GM12878 (cell line): ENCODE data around the gene SLITRK3. TPM values are rescaled to one million over a fixed set of nuclear protein-coding genes. Genes with fewer than 3 reads are reported as not detected.

Experiments
- ATAC-seq: fragments of 200-7000 bp; cut with Tn5 transposase; 3 replicates; pipeline ENCODE4 v1.9.1; 2020; ENCODE audit warnings: mild to moderate bottlenecking, moderate library complexity
- BruUV-seq: library from RNA; stranded (reverse); fragments of 400-500 nt; replicated peaks from 2 replicates; lab custom pipeline; 2021; lab: Mats Ljungman, UMichigan
- CTCF ChIA-PET: fragments of 300-600 bp; sonication (Branson Sonifier 250); formaldehyde crosslinking; extraction: SDS; loops from one replicate; lab custom pipeline; 2021; ENCODE audit warnings: inconsistent platforms; lab: Yijun Ruan, JAX
- POLR2A ChIA-PET: fragments of 350-600 bp; formaldehyde crosslinking; extraction: SDS; loops from one replicate; lab custom pipeline; 2021; ENCODE audit warnings: inconsistent platforms; lab: Charles Lee
- RAD21 ChIA-PET: fragments of 300-600 bp; sonication (Branson Sonifier 250); formaldehyde crosslinking; loops from one replicate; lab custom pipeline; 2023; ENCODE audit warnings: antibody characterized with exemption; ENCODE audit not compliant: unreplicated experiment; lab: Charles Lee
- SMC1A ChIA-PET: fragments of 300-600 bp; sonication (Branson Sonifier 250); formaldehyde crosslinking; loops from one replicate; lab custom pipeline; 2023; ENCODE audit not compliant: unreplicated experiment, uncharacterized antibody; lab: Charles Lee
- DNase-seq: peaks from one replicate; pipeline ENCODE4 v3.0.0-alpha.2; 2011; ENCODE audit warnings: low read depth, low spot score
- FAIRE-seq: peaks from 3 replicates; lab custom pipeline; 2011; peaks lifted over from hg19 to GRCh38; lab: Jason Lieb, UNC
- H2AFZ ChIP-seq: 2 replicates; pipeline ENCODE4 v1.6.0; 2011; ENCODE audit warnings: low read depth, low read length, control low read depth; ENCODE audit not compliant: control insufficient read depth
- H3K27ac ChIP-seq: 2 replicates; pipeline ENCODE4 v1.5.1; 2011; ENCODE audit warnings: control low read depth; ENCODE audit not compliant: control insufficient read depth, insufficient read depth
- H3K27me3 ChIP-seq, 2 experiments: replicated peaks in 1 of 2; 2 replicates each; pipeline versions ENCODE4 v1.6.0 to v1.6.1; 2011; ENCODE audit warnings: low read length in 1 of 2; ENCODE audit not compliant: control insufficient read depth in 2 of 2, insufficient read depth in 2 of 2
- H3K36me3 ChIP-seq, 2 experiments: 2 replicates each; pipeline ENCODE4 v1.5.1; 2011; ENCODE audit warnings: low read length in 1 of 2; ENCODE audit not compliant: control insufficient read depth in 2 of 2, insufficient read depth in 2 of 2
- H3K4me1 ChIP-seq: 2 replicates; pipeline ENCODE4 v1.6.1; 2011; ENCODE audit warnings: mild to moderate bottlenecking, low read length, moderate library complexity, mixed read lengths; ENCODE audit not compliant: control insufficient read depth, insufficient read depth
- H3K4me2 ChIP-seq: 2 replicates; pipeline ENCODE4 v1.6.0; 2011; ENCODE audit warnings: control low read depth; ENCODE audit not compliant: control insufficient read depth, insufficient read depth
- H3K4me3 ChIP-seq: fragments of 200-600 bp; sonication (generic); 2 replicates; pipeline ENCODE4 v1.5.1; 2016
- H3K79me2 ChIP-seq: 2 replicates; pipeline ENCODE4 v1.6.0; 2011; ENCODE audit warnings: low read length; ENCODE audit not compliant: control insufficient read depth, insufficient read depth
- H3K9ac ChIP-seq: 2 replicates; pipeline ENCODE4 v1.8.0; 2011; ENCODE audit warnings: low read length, control low read depth, mixed read lengths; ENCODE audit not compliant: control insufficient read depth, insufficient read depth
- H3K9me3 ChIP-seq: replicated peaks from 3 replicates; pipeline ENCODE4 v1.5.1; 2011; ENCODE audit warnings: mild to moderate bottlenecking, low read length; ENCODE audit not compliant: control insufficient read depth, insufficient read depth
- H4K20me1 ChIP-seq: 2 replicates; pipeline ENCODE4 v1.6.0; 2011; ENCODE audit not compliant: control insufficient read depth, insufficient read depth
- BMI1 ChIP-seq: fragments of 450-650 bp; IDR thresholded peaks from 2 replicates; pipeline ENCODE4 v1.6.1; 2016; ENCODE audit warnings: mild to moderate bottlenecking, moderate library complexity, borderline replicate concordance
- CBX5 ChIP-seq: sonication (generic); IDR thresholded peaks from 2 replicates; pipeline ENCODE4 v1.6.1; 2016; ENCODE audit warnings: low read depth, moderate library complexity, mild to moderate bottlenecking, inconsistent platforms
- CHD4 ChIP-seq: fragments of 200-600 bp; sonication (generic); IDR thresholded peaks from 2 replicates; pipeline ENCODE4 v1.6.1; 2016; ENCODE audit warnings: mild to moderate bottlenecking
- JUND ChIP-seq: IDR thresholded peaks from 2 replicates; pipeline ENCODE4 v1.6.1; 2012; ENCODE audit warnings: low read depth, mild to moderate bottlenecking, low read length, improper control_type of control experiment, moderate library complexity
- KAT2A ChIP-seq: conservative IDR thresholded peaks from 2 replicates; pipeline ENCODE4 v1.6.1; 2011; ENCODE audit warnings: low read depth, low read length; ENCODE audit not compliant: control insufficient read depth
- MEF2A ChIP-seq: IDR thresholded peaks from 2 replicates; pipeline ENCODE4 v1.6.1; 2011; ENCODE audit warnings: low read depth, mild to moderate bottlenecking, low read length, moderate library complexity; ENCODE audit not compliant: insufficient read depth
- RELA ChIP-seq: fragments of 450-650 bp; IDR thresholded peaks from 2 replicates; pipeline ENCODE4 v1.8.0; 2014; ENCODE audit warnings: borderline replicate concordance; ENCODE audit not compliant: partially characterized antibody
- SMAD5 ChIP-seq: IDR thresholded peaks from 2 replicates; pipeline ENCODE4 v1.6.1; 2016; ENCODE audit warnings: antibody characterized with exemption, low read depth
- SUZ12 ChIP-seq: fragments of 200-600 bp; sonication (generic); IDR thresholded peaks from one replicate; pipeline ENCODE4 v1.6.1; 2018; ENCODE audit warnings: antibody characterized with exemption, mild to moderate bottlenecking; ENCODE audit not compliant: unreplicated experiment
- TARDBP ChIP-seq: IDR thresholded peaks from 2 replicates; pipeline ENCODE4 v1.6.1; 2016; ENCODE audit warnings: borderline replicate concordance
- WGBS: methylation state at CpG from one replicate; pipeline ENCODE4 v1.1.6; 2016; ENCODE audit warnings: low lambda C conversion rate; ENCODE audit not compliant: insufficient replicate concordance, insufficient coverage; ENCODE audit errors: missing lambda C conversion rate; 5-methylcytosine and 5-hydroxymethylcytosine counted together
- in situ Hi-C: fragments of 300-500 bp; cut with MboI; formaldehyde crosslinking; loops from 9 replicates; pipeline ENCODE4 v1.14.3; 2018; ENCODE audit warnings: mixed read lengths
- intact Hi-C: fragments of 100-400 bp; cut with micrococcal nuclease; formaldehyde crosslinking; loops from one replicate; pipeline ENCODE4 v1.14.2; 2022; ENCODE audit not compliant: unreplicated experiment
- polyA plus RNA-seq, 11 experiments: library from polyadenylated mRNA; depleted of rRNA in 4 of 11; unstranded in 6 of 11; stranded (reverse) in 5 of 11; fragments of >200 nt; fragmentation: Nextera tagmentation in 4 of 11; fragmentation: Illumina TruSeq in 1 of 11; extraction: Ambion mirVana in 4 of 11; extraction: Trizol in 1 of 11; gene quantifications; 1 replicate in 1 of 11; 2 replicates in 10 of 11; pipeline versions ENCODE4 v1.2.1 to v1.2.3, GENCODE V29; 2011 to 2016; ENCODE audit warnings: inconsistent platforms in 2 of 11, missing spikeins in 2 of 11, low read depth in 1 of 11
- total RNA-seq, 4 experiments: library from RNA; depleted of rRNA in 3 of 4; stranded (reverse); fragments of >200 nt in 3 of 4; fragmentation: Illumina TruSeq in 1 of 4; extraction: Trizol in 1 of 4; gene quantifications; 2 replicates each; pipeline versions ENCODE4 v1.2.1 to v1.2.3, GENCODE V29; 2013 to 2021

Gene SLITRK3
- total and polyA plus RNA-seq, 10 of the 15 experiments (the other 5 are each of a cell fraction or from before 2014, with no cell fraction given), result 0.03 TPM; not detected in 9

DNA sequence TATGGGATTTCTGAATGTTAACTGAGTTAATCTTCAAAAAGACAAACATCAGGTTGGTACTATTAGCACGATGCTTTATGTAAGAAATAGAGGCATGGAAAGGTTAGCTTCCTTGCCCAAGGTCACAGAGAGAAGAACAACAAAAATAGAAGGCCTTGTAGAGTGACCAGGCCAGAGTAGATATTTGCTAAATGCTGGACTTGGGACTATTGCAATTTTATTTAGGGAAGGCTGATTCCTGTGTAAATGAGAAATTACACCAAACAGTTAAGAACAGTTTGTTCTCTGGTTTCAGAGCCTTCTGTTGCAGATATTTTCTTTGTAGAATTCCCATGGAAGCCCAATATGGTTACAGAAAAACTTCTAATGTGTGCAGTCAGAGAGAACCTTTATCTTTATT is 16.4 kb upstream of the SLITRK3 start:
- Histone ChIP-seq H3K4me1 (no peaks in the 10 kb centered on the region), H3K27ac (no peak overlapping the region), H3K4me2 (no peak overlapping the region), H4K20me1 (no peaks in the 10 kb centered on the region), H3K4me3 (no peak overlapping the region), H2AFZ (no peak overlapping the region), H3K79me2 (no peaks in the 10 kb centered on the region), H3K9ac (no peak overlapping the region), H3K27me3 (no peaks in the 10 kb centered on the region), H3K9me3 (no peaks in the 10 kb centered on the region), H3K36me3 (no peaks in the 10 kb centered on the region)
- FAIRE-seq (no peak), ATAC-seq (no peak), DNase-seq (no peak)
- ChIA-PET POLR2A (interaction anchor here (0.6 kb wide), 1 partner anchor 47 kb away, joined by 5 read pairs; no protein-coding TSS in a partner anchor), CTCF (no interaction called here), RAD21 (interaction anchor here (0.9 kb wide), 1 partner anchor 12 kb away, joined by 3 read pairs; no protein-coding TSS in a partner anchor), SMC1A (interaction anchor here (1.9 kb wide), 1 partner anchor 21 kb away, joined by 6 read pairs; no protein-coding TSS in a partner anchor)
- BruUV-seq, result no TSS peak
- in situ Hi-C loops, result no loop called here
- TF ChIP-seq SMAD5 (no peak), MEF2A (no peak), CBX5 (no peak), SUZ12 (no peak), JUND (no peak), KAT2A (no peak), CHD4 (no peak), BMI1 (no peak), TARDBP (no peak), RELA (no peak)
- intact Hi-C loops, result no loop called here
- WGBS, result 0% methylated on average over 1 of the region's 1 CpG
